NCI-H2171 (cell line): ENCODE results near the gene OR2T11.
"Not testable (repeated sequence)": the region's sequence is repeated elsewhere in the genome, so short reads cannot be mapped to it uniquely, and the experiment has no call there.

Experiments
- DNase-seq: peaks from one replicate; lab custom pipeline; 2025; lab: John Stamatoyannopoulos, UW

Gene OR2T11, protein sequence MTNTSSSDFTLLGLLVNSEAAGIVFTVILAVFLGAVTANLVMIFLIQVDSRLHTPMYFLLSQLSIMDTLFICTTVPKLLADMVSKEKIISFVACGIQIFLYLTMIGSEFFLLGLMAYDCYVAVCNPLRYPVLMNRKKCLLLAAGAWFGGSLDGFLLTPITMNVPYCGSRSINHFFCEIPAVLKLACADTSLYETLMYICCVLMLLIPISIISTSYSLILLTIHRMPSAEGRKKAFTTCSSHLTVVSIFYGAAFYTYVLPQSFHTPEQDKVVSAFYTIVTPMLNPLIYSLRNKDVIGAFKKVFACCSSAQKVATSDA

DNA sequence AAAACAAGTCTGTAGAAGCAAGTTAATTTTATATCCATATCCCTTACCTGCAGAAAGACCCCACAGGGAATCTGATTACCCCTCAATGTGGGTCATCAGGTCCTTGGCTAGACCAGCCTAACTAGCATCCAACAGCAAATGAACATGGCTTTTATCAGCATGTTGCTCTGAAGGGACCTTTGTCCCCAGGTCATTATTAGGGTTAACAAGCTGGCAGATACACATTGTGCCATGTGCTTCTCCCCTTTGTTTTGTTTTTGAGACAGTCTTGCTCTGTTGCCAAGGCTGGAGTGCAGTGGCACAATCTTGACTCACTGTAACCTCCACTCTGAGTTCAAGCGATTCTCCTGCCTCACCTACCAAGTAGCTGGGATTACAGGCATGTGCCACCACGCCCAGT, at the start of gene OR2T11:
Gene OR2T11 (minus strand): TSS at position 101 of the 400 bp plus-strand sequence. CDS start 7,963 bp downstream, outside the sequence.
- DNase-seq, result not testable (repeated sequence)

DNA sequence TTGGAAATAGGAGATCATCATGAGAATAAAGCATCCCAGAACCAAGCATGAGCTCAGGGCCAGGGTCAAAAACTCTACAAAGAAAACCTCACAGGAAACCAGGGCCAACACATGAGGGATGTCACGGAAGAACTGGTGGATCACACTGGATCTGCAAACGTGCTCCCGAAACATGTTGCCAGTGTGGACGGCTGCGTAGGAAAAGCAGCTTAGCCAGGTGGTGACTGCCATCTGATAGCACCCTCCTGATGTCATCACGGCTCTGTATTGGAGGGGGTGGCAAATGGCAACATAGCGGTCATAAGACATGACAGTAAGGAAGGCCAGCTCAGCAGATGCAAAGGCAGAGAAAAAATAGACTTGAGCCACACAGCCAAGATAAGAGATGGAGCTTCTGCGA, 46.8 kb upstream of the OR2T11 start:
- DNase-seq, result no peak

GRCh38 chr1:248670003-248670402, 35.1 kb upstream of the OR2T11 start:
- DNase-seq, result no peak

- DNase-seq, result not testable (repeated sequence)
Measured at GRCh38 chr1:248663453-248664328, 28.8 kb upstream of the OR2T11 start.

DNA sequence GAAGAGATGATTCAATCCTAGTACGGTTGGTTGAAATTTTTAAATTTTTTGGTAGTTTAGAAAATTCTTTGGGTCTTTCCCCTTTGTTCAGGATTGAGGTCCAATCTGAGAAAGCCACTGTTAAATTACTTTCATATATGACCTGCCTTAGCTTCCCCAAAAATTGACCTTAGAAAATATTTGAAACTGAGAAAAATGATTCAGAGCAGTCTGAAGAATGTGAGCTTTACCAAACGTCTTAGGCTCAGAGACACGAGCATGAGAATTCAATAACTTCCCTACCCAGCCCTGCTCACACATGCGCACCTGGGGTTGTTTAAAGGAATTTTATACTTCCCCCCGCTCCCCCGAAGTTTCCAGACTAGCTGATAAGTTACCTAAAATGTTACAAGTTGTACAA, 21.9 kb upstream of the OR2T11 start:
- DNase-seq, result not testable (repeated sequence)

GRCh38 chr1:248655354-248655753, 20.5 kb upstream of the OR2T11 start, which contains the start of gene OR2T27:
Gene OR2T27 (minus strand): TSS chr1:248655528. CDS start chr1:248650884, 4,644 bp downstream.
- DNase-seq, result not testable (repeated sequence)

- not testable (repeated sequence) for DNase-seq
Measured at GRCh38 chr1:248648770-248649536, 14.1 kb upstream of the OR2T11 start.

DNA sequence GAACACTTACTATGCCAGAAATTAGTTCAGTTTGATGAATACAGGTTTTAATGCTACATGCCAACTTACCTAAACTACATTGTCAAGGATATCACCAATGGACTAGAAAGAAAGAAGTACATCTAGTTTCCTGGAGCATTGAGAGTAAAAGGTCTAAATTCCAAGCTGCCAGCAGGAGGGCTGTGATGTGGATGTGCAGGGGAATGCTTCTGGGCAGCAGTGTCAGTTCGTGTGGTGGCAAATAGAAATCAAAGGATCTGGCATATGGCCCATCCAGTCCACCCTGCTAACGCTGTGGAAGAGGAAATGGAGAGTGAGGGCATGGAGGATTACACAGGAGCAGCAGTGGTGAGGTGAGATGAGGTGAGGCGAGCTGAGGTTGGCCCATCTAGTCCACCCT, 10.3 kb upstream of the OR2T11 start, which contains the start of gene OR2T35:
Gene OR2T35 (minus strand): TSS at position 101 of the 400 bp plus-strand sequence. CDS start 6,020 bp downstream, outside the sequence.
- DNase-seq, result not testable (repeated sequence)

- DNase-seq, result not testable (repeated sequence)
Measured at GRCh38 chr1:248642971-248643651, 8.2 kb upstream of the OR2T11 start.

DNA sequence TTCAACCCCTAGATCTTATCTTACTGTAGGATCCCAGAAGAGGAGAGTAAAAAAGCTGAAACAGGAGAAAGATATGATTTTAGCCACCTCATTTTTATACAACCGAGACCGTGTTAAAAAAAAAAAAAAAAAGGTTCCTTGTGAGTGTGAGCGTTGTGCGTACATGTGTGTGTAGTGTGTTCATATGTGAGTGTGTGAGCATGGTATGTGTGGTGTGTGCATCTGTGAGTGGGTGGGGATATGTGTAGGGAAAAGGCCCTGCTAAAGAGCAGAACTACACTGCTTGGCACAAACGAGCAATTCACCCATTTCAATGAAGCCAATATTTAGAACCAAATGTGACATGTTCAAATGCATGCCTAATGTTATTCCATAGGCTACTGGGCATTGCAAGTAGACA, 6.7 kb upstream of the OR2T11 start:
- DNase-seq, result not testable (repeated sequence)

DNA sequence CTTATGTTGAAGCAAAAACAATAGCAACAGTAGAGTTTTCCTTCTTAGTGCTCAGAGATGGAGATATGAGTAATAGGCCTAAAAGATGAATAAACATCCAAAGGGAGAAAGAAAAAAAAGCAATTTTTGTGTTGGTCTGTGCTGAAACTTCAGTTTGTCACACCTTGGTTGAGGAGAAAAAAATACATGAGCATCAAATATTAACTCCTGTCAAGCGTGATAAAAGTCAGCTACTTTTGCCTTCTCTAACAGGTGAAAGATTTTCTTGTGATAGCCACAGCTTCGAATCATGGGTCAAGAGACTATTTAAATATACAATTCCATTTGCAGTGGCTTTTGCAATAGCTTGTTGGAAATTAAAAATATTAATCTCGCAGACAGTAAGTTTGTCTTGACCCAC, 6.0 kb upstream of the OR2T11 start:
- not testable (repeated sequence) for DNase-seq

DNA sequence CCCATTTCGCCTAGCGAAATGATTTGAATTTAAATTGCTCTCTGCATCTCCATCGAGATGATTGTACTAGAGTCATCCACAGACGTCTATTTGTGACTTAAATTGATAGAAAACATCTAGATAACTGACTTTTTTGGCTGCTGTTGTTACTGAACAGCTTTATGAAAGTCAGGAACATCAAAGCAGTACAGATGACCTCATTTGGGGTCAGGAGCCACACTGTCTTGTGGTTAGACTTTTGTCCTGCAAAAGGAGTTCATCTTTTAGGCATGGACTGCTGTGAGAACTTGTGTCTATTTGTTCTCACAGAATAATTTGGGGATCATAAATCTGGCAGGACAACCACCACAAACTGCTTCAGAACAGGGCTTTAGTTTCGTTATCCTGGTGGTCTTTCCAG, 4.8 kb upstream of the OR2T11 start:
- DNase-seq, result not testable (repeated sequence)

- DNase-seq, result not testable (repeated sequence)
Measured at GRCh38 chr1:248636612-248637011, 1.7 kb upstream of the OR2T11 start.

GRCh38 chr1:248631354-248632008, 3.4 kb downstream of the OR2T11 start:
- DNase-seq, result no peak

GRCh38 chr1:248630551-248630950, 4.3 kb downstream of the OR2T11 start:
- DNase-seq, result no peak

- no peak for DNase-seq
Measured at GRCh38 chr1:248627971-248628844, 6.7 kb downstream of the OR2T11 start.

DNA sequence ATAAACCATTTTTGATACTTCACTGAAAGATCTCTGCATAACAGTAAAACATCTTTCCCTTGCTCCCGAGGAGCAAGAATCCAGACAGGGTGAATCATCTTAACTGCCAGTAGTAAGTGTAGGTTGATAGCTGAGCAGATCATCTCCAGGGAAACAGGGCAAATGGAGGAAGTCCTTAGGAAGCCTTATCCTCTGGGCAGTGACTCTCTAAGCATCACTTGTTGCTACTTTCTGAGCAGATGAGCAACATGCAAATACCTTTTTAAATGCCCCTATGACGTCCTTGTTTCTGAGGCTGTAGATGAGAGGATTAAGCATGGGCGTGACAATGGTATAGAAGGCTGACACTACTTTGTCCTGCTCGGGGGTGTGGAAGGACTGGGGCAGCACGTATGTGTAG, 8.9 kb downstream of the OR2T11 start:
- DNase-seq, result no peak

GRCh38 chr1:248625166-248625565, 9.7 kb downstream of the OR2T11 start:
- no peak for DNase-seq

- peak; percentile 2 for DNase-seq
Measured at GRCh38 chr1:248622570-248623001, 12.3 kb downstream of the OR2T11 start.

DNA sequence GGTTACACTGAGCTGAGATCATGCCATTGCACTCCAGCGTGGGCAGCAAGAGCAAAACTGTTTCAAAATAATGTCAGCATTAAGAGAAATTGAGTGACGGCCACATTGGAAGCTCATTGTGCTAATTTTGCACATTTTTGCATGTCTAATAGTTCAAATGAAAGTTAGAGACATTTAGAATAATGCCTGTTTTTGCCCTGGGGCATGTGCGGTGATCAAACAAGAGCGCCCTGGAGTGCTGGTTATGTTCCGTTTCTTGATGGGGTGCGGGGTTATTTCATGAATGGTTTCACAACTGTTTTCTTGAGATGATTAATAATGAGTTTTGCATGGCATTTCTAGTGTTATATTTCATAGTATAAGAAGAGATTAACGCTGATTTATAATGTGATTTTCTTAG, 13.1 kb downstream of the OR2T11 start:
- DNase-seq, result no peak
